Epithelial cell of esophagus (primary cell): ENCODE results near the gene ANO6.
A peak's percentile ranks its signal among the peaks of the same experiment; 100 is the strongest.

Source experiments
- DNase-seq: peaks from one replicate; pipeline ENCODE4 v3.0.0; 2010; ENCODE audit warnings: low read depth
- H3K4me3 ChIP-seq: 2 replicates; pipeline ENCODE4 v1.5.1; 2011; ENCODE audit warnings: mild to moderate bottlenecking, low read length, control low read depth
- CTCF ChIP-seq: IDR thresholded peaks from 2 replicates; pipeline ENCODE4 v1.5.1; 2011; ENCODE audit warnings: low read depth, mild to moderate bottlenecking, low read length, control low read depth, inconsistent platforms; ENCODE audit not compliant: insufficient read depth; ENCODE audit errors: missing control alignments

ANO6 gene

GRCh38 chr12:45217846-45218245, 2.0 kb downstream of the ANO6 start:
- no peak for DNase-seq
- H3K4me3 ChIP-seq, result peak overlapping the region; percentile 76
- no peak for TF ChIP-seq CTCF

GRCh38 chr12:45219621-45220020, 3.7 kb downstream of the ANO6 start:
- peak; percentile 33 for DNase-seq
- TF ChIP-seq CTCF, result no peak
- no peak overlapping the region for H3K4me3 ChIP-seq

GRCh38 chr12:45220363-45220931, 4.6 kb downstream of the ANO6 start:
- no peak overlapping the region for H3K4me3 ChIP-seq
- DNase-seq, result peak; percentile 95
- TF ChIP-seq CTCF, result no peak

GRCh38 chr12:45220969-45221368, 5.1 kb downstream of the ANO6 start:
- no peak overlapping the region for H3K4me3 ChIP-seq
- no peak for DNase-seq
- no peak for TF ChIP-seq CTCF

GRCh38 chr12:45223868-45224267, 8.0 kb downstream of the ANO6 start:
- H3K4me3 ChIP-seq, result no peak overlapping the region
- no peak for TF ChIP-seq CTCF
- no peak for DNase-seq

- DNase-seq, result no peak
- H3K4me3 ChIP-seq, result no peak overlapping the region
- TF ChIP-seq CTCF, result no peak
These were observed 8.4 kb downstream of the ANO6 start for GRCh38 chr12:45224311-45224710.

GRCh38 chr12:45226021-45226420, 10.1 kb downstream of the ANO6 start:
- no peak for TF ChIP-seq CTCF
- H3K4me3 ChIP-seq, result no peak overlapping the region
- DNase-seq, result no peak
